Amniotic stem cell (primary cell): ENCODE data around the gene KIF1A.
A peak's percentile ranks its signal among the peaks of the same experiment; 100 is the strongest.

Source experiments
- DNase-seq: peaks from one replicate; lab custom pipeline; 2025; lab: John Stamatoyannopoulos, UW

The KIF1A gene, protein sequence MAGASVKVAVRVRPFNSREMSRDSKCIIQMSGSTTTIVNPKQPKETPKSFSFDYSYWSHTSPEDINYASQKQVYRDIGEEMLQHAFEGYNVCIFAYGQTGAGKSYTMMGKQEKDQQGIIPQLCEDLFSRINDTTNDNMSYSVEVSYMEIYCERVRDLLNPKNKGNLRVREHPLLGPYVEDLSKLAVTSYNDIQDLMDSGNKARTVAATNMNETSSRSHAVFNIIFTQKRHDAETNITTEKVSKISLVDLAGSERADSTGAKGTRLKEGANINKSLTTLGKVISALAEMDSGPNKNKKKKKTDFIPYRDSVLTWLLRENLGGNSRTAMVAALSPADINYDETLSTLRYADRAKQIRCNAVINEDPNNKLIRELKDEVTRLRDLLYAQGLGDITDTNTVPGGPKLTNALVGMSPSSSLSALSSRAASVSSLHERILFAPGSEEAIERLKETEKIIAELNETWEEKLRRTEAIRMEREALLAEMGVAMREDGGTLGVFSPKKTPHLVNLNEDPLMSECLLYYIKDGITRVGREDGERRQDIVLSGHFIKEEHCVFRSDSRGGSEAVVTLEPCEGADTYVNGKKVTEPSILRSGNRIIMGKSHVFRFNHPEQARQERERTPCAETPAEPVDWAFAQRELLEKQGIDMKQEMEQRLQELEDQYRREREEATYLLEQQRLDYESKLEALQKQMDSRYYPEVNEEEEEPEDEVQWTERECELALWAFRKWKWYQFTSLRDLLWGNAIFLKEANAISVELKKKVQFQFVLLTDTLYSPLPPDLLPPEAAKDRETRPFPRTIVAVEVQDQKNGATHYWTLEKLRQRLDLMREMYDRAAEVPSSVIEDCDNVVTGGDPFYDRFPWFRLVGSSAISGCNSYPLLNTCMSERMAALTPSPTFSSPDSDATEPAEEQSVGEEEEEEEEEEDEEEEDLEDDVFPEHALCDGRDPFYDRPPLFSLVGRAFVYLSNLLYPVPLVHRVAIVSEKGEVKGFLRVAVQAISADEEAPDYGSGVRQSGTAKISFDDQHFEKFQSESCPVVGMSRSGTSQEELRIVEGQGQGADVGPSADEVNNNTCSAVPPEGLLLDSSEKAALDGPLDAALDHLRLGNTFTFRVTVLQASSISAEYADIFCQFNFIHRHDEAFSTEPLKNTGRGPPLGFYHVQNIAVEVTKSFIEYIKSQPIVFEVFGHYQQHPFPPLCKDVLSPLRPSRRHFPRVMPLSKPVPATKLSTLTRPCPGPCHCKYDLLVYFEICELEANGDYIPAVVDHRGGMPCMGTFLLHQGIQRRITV (N-terminal part only)

DNA sequence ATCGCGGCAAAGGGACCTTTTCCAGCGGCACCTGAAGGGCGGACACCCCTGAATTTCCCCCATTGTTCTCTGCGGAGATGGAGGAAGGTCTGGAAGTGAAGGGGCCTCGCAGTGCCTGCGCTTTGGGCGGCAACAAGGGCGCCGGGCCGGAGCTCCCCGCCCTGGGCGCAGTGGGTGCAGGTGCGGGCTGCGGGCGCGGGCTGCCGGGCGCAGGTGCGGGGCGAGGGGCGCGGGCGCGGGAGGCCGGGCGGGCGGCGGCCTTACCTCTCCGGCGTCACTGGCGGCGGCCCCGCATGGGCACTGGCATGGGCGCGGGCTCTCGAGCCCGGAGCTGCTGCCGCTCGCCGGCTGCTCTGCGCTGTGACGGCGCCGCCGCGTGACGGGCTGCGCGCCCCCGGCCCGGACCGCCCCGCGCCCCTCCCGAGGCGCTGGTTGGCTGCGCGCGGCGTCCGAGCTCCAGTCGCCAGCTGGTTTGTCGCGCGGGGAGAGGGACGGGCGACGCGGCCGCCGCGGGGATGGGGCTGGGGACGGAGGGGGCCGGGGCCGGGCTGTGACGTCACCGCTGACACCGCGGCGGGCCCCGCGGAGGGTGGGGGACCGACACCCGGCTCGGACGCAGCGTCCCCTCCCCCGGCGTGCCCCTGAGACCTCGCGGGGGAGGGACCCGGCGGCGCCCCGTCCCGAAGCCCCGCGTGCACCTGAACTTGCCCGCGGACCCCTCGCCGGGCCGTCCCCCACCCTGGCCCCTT is at the start of gene KIF1A:
Gene KIF1A, minus strand, starts transcription at position 362 of the 749 bp plus-strand sequence. CDS start 22,467 bp downstream, outside the sequence.
- no peak for DNase-seq

DNA sequence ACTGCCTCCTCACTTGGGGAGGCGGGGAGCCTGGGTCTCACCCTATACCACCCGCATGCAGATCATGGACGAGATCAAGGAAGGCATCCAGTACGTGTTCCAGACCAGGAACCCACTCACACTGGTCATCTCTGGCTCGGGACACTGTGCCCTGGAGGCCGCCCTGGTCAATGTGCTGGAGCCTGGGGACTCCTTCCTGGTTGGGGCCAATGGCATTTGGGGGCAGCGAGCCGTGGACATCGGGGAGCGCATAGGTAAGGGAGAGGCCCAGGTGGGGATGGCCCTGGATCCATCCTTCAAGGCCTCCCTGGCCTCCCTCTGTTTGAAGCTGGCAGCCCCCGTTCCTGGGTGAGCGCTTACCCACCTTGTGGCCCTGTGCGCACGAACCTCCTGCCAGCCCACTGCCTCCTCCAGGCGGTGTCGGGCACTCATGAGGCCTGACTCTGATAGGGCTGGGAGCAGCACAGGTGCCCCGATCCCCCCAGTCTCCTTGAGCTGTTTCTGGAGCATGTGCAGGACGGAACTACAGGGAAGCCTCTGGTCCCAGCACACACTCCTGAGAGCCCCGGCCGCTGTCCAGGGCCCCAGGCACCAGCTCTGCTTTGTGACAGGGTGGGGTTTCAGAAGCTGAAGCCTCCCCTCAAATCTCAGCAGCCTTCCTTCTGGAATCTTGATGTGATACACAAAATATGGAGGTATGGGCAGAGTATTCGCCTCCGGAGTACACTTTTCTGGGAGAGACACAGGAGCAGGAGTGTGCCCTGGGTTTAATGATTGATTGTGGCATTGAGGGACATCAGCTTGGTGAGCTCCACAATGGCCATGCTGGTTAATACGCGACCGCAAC is 49.3 kb upstream of the KIF1A start:
- DNase-seq = no peak

DNA sequence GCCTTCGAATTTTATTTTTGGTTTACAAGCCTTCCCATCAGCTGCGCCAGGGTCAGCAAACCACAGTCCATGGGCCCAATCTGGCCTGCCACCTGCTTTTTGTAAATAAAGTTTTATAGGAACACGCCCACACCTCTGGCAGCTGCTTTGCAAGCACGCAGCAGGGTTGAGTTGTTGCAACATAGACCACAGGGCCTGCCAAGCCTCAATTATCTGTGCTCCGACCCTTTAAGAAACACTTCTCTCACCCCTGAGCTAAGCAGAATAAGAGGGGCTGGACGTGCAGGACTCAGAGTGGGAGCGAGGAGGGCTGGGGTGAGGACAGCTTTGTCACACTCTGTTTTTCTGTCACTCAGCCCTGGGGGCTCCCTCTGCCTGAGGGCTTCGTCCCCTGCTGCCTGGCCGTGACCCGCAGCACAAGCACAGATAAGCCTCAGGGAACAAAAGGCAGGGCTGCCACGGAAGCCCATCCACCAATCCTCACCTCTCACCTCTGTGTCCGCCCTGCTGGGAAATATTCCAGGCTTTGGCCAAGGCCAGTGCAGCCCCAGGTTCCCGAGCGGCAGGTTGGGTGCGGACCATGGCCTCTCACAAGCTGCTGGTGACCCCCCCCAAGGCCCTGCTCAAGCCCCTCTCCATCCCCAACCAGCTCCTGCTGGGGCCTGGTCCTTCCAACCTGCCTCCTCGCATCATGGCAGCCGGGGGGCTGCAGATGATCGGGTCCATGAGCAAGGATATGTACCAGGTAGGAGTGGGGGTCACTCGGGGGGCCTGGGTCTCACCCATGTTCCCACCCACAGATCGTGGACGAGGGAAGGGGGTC is 48.5 kb upstream of the KIF1A start, which contains the start of gene AGXT:
Gene AGXT, plus strand, starts transcription at position 539 of the 823 bp plus-strand sequence. Its CDS starts 42 bp downstream, at position 581.
- DNase-seq = no peak

DNA sequence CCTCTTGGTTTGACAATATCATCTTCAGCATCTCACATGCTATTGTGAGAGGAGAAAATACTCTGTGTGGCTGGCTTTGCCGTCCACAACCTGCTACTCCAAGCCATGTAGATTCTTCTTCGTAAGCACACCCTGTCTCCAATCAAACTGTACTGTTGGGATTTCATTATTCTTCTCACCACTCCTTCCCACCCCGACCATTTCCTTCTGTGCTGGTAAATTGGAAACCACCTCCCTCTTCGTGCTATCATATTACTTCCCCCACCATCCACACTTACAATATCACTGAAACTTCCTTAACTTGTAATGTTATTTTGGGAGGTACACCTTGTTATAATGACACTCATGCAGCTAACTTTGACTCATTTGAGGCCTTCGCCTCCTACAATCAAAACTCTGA is 45.4 kb upstream of the KIF1A start:
- no peak for DNase-seq

DNA sequence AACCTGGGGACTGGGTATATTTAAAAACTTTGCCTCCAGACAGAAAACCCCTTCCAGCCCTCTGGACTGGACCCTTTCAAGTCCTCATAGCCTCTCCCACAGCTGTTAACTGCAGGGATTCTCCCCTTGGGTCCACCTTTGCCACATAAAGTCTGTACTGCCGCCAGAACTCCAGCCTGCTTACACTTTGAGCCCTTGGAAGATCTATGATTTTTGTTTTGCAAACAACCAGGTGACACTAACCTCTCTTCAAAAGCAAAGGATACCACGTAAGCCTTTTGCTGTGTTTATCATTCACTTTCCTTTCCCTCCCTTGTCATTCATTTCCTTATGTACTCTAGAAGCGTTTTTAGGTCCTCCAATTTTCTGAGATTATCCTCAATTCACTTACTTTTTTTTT is 44.5 kb upstream of the KIF1A start:
- no peak for DNase-seq

DNA sequence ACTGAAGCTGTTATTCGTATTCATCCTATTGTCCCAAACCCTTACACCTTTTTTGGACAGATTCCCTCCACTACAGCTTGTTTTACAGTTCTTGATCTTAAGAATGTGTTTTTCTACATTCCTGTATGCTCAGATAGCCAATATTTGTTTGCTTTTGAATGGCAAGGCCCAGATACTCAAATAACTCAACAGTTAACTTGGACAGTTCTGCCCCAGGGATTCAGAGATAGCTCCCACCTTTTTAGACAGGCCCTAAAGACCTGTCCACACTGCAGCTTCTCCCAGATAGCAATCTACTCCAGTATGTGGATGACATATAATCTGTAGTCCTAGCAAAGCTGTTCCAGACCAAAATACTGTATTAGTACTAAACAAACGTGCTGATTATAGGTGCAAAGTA is 41.5 kb upstream of the KIF1A start:
- DNase-seq = no peak

DNA sequence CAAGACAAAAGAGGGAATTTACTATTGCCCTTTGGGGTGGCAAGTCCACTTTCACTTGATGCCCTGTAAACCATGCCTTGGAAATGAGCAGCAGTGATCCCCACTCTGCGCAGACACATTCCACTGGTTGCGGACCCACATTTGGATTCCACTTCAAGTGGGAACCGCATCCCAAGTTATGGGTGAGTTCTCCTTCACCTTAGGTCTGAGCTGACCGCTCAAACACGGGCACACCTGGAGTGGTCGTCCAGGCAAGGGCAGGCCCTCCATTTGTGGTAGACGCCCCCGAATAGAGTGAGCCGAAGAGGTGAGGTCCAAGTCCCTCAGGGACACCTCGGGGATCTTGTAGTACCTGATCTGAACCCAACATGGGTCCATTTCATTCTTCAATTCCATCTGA is 38.9 kb upstream of the KIF1A start:
- DNase-seq = no peak

DNA sequence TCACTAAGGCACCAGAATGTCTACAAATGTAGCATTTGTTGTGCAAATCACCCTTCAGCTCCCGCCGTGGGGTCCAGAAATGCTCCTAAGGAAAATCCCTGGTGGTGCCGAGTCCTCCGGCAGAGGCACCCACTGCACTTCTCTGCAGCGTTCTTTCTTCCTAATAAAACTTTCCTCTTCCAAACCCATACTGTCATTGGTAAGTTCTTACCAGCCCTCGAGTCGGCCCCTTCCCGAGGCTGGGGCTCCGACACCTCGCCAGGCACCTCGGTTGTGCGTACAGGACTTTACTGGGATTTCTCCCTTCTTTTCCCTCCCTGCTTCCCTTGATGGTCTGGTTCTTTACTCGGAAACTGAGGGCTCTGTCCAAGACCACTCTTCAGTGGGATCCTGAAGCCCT is 38.3 kb upstream of the KIF1A start:
- DNase-seq = no peak

DNA sequence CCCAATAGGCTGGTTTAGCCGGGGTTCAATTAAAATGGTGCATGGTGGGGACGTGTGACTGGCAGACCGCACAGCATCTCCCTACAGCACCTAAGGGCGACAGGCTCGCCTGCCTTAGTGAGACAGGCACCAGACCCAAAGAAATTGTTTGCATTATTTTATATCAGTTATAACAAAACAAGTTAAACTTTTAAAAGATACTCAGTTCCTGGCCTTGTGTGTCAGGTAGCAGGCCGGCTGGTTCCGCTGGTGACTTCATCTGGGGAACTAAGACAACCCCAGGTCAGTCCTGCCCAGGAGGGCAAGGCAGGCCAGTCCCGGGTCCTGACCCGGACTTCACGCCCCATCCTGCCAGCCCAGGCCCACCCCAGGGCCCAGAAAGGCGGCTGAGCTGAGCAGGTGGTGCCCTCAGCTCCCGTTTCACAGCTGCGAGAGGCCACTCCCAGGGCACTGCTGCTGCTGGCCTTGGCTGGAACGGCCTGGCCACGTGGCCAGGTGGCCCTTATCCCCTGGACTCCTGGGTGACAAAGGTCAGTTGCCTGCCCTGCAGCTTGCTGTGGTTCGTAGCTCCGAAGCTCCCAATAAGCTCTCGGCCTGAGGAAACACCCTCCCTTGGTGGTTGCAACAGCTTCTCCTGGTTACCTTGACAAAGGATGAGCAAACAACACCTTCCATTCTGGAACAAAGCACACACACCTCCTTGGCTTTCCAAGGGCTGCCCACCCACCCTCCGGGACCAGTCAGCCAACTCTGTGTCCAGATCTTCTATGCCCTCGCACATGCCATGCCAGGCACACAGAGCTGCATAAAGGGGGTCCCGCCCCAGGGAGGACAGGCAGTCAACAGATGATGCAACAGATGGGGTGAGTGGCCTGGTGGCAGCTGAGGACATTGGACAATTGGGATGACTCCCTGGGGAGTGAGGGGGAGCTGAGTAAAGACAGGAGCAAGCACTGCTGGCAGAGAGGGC is 37.3 kb upstream of the KIF1A start:
- no peak for DNase-seq

DNA sequence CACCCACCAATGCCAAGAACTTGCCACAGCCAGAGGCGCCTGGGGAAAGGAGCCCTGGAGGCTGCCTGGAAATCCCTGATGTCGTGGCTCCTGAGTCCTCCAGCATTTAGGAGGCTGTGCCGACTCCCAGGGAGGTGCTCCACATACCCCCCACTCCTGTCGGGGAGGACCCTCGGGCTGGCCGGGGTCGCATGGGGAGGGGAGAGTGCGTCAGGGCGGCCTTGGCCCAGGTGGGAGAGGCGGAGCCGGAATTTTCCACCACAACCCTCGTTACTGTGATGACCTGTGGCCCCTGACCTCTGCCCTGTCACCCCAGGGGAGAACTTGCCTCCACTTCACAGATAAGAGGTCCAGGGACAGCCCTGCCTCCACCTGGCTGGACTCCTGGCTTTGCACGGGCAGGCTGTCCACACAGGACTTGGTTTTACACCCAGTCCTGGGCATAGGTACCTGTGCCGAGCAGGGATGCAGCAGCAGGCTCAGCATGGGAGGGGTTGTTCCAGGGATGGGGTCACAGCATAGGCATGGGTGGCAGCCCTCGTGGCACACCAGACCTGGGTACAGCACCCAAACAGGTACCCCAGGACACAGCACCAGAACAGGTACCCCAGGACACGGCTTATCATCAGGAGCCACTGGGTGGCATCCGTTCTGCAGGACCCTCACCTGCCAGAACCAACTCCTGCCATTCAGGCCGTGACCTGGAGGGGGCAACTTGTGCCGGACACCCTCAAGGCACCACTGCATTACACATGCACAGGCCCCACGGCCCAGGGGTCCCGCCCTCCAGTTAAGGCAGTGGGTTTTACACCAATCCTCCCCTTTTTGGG is 36.3 kb upstream of the KIF1A start:
- no peak for DNase-seq

DNA sequence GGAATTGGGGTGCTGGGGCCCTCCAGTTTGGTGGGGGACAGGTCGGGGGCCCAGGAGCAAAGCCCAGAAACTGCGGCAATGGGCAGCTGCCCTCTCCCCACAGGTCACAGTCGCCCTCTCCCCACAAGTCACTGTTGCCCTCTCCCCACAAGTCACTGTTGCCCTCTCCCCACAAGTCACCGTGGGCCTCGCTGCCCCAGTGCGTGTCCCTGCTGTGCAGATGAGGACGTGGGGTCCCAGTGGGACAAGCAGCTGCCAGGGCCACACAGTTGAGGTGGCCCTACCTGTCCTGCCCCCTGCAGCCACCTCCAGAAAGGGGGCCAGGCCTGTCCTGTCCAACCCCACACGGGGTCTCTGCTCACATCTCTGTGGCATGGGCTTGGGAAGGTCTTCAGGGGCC is 35.7 kb upstream of the KIF1A start:
- DNase-seq = no peak

DNA sequence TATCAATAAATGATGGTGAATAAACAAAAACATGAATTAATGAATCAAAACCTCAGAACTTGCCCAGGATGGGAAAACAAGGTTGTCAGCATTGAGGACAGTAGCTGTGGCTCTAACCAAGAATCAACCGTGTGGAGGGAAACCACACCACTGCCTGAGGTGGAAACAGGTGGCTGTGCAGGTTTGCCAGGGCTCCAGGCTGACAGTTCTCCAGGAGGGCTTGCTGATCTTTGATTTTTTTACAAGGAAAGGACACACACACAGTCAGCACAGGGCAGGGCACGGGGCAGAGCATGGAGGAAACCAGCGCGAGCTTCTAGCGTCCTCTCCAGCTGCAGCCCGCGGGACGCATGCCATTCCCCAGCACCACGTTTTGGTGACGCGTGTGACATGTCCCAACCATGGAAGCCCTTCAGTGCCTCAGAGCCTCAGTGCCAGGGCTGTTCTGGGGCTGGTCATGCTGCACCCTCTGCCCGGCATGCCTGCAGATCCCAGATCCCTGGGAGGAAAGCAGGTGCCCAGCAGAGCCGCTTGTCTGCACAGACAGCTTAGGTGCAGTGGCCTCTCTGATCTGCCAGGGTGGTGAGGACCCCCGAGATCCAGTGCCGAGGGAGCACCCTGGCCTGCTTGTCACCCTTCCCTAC is 32.8 kb upstream of the KIF1A start:
- DNase-seq = no peak

DNA sequence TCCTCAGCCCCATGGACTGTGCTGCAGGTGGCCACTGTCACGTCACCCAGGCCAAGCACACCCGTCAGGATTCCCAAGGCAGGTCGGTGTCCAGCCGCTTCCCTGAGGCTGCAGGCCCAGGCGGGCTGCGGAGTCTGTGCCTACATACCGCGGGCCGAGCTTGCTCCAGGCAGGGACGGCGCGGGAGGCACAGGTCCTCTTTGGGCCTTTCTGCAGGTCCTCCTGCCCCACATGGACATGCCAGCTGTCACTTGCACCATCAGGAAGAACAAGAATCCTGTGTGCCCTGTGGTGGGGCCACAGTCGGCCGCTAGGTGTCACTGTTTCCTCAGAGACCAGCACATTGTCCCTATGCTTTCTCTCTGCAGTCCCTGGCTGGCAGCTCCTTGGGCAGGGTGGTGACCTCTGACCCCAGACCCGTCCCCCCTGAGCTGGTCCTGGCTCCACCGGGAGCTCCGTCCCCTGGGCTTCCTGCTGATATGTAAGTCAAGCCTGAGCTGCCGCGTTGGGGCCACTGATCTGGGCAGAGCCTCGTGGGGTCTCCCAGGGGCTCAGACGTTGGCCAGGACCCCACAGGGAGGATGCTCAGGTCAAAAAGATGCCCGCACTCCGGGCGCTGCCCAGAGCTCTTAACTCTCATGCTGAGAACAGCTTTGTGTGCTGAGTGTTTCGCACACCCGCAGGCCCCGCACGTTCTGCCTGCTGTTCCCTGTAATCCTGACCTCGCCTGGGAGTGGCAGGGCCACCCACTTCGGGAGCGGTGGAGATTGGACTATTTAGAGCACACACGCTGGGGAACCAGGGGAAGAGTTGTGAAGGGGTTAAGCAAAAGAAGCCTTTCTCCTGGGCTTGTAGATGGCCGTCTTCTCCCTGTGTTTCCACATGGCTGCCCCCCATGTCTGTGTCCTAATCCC is 31.3 kb upstream of the KIF1A start:
- peak; percentile 51 for DNase-seq

DNA sequence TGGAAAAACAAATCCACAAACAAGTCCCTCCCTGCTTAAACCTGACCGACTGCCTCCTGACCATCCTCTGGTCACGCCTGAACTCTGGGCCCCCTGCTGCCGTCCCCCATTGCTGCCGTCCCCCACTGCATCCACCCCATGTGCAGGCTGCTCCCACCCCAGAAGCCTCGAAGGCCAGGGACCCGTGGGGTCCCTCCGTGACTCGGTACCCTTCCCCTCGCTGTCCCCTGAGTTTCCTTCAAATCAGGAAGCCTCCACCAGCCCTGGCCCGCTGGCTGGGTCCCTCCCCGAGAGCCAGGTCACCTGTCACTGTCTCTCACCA is 30.7 kb upstream of the KIF1A start:
- no peak for DNase-seq

DNA sequence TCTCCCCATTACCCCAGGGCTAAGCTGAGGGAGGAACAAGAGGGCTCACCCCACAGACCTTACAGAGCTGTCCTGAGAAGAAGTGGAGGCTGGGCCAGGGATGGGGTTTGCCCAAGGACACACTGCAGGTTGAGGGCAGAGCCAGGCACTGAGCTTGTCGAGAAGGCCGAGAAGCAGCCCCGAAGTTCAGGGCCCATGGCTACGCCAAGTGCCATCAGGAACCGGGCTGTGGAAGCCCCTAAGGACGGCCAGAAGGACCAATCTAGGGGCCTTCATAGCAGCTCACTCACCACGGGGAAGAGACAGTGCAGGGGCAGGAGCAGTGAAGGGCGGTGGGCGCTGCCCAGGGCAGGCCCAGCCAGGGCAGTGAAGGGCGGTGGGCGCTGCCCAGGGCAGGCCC is 30.0 kb upstream of the KIF1A start:
- DNase-seq = no peak
